Spleen (tissue), 7 donors: ENCODE data around the gene DENND4B.

ENCODE experiments used
- POLR2AphosphoS5 ChIP-seq, 3 donors: sonication (generic); formaldehyde crosslinking; IDR thresholded peaks; one replicate each; pipeline ENCODE4 v1.5.1; 2017; ENCODE audit warnings: antibody characterized with exemption in 3 of 3
- TF ChIP-seq, protein P1 (sequence below), 11 experiments: fragments of 200-600 bp in 7 of 11; fragments of 450-650 bp in 4 of 11; sonication (generic) in 4 of 11; IDR thresholded peaks in 8 of 11; conservative IDR thresholded peaks in 3 of 11; 1 replicate in 7 of 11; 2 replicates in 4 of 11; pipeline versions ENCODE4 v1.4.0 to v1.8.0; 2016 to 2021; ENCODE audit warnings: antibody characterized with exemption in 11 of 11, inconsistent platforms in 4 of 11, mild to moderate bottlenecking in 1 of 11
- donor health status: DM: no; HTN: no; CAD: no; lungs with moderate emphysema.
- donor health status: DM: no; HTN: no; CAD: no.
- donor health status: DM: no; HTN: no; CAD: no.

DNA sequence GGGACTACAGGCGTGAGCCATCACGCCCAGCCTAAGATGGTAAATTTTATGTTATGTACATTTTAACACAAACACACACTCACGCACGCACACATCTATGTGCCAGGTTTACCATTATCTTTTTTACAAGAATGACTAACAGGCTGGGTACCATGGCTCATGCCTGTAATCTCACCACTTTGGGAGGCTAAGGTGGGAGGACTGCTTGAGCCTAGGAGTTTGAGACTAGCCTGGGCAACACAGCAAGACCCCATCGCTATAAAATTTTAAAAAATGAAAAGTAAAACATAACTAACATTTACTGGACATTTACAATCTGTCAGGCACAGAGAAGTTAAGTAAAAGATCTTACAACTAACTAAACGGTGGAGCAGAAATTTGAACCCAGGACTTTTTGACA, 38.4 kb downstream of the DENND4B start:
- TF ChIP-seq POLR2AphosphoS5 (IDR thresholded peaks at IDR 0.05) = no peak
- TF ChIP-seq, protein P1, sequence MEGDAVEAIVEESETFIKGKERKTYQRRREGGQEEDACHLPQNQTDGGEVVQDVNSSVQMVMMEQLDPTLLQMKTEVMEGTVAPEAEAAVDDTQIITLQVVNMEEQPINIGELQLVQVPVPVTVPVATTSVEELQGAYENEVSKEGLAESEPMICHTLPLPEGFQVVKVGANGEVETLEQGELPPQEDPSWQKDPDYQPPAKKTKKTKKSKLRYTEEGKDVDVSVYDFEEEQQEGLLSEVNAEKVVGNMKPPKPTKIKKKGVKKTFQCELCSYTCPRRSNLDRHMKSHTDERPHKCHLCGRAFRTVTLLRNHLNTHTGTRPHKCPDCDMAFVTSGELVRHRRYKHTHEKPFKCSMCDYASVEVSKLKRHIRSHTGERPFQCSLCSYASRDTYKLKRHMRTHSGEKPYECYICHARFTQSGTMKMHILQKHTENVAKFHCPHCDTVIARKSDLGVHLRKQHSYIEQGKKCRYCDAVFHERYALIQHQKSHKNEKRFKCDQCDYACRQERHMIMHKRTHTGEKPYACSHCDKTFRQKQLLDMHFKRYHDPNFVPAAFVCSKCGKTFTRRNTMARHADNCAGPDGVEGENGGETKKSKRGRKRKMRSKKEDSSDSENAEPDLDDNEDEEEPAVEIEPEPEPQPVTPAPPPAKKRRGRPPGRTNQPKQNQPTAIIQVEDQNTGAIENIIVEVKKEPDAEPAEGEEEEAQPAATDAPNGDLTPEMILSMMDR (IDR thresholded peaks at IDR 0.05 in 8 of 11, conservative IDR thresholded peaks at IDR 0.05 in 3 of 11) = no peak
